ENCODE data around the gene MYPOP. TPM values are rescaled to one million over a fixed set of nuclear protein-coding genes. Genes with fewer than 3 reads are reported as not detected.

MYPOP gene
- total and polyA plus RNA-seq, 11 donors: 7.9 to 16.0 (median 9.8) TPM

GRCh38 chr19:45866400-45867176, 35.8 kb downstream of the MYPOP start:
- ATAC-seq (no peak), DNase-seq (peak in 1 of 5 donors; percentile 36)
- H3K36me3 ChIP-seq: peaks cover 0 to 2% (median 0%) of the 10 kb centered on the region in 9 donors
- H3K4me1 ChIP-seq: peaks cover 0 to 24% (median 16%) of the 10 kb centered on the region in 12 donors
- no peak for TF ChIP-seq POLR2A (IDR thresholded peaks at IDR 0.05)
- no peak for TF ChIP-seq CTCF (IDR thresholded peaks at IDR 0.05)
- intact Hi-C loops (cut with DNase I): no loop called here
- no peak overlapping the region for H3K4me3 ChIP-seq
- no peaks in the 10 kb centered on the region for H3K9me3 ChIP-seq
- H3K27me3 ChIP-seq: peaks cover 8 to 27% (median 16%) of the 10 kb centered on the region in 9 donors
- no peak overlapping the region for H3K27ac ChIP-seq
- WGBS, 4 donors: 43 to 61% (median 54%) methylated on average over 9 to 11 of the region's 11 CpGs

- 62 to 69% (median 66%) methylated on average over 9 of the region's 9 CpGs for WGBS, 4 donors
Measured at GRCh38 chr19:45865269-45865948, 37.0 kb downstream of the MYPOP start.

GRCh38 chr19:45864629-45865082, 37.8 kb downstream of the MYPOP start:
- intact Hi-C loops (cut with DNase I): loop anchor here in 2 of 10 donors (1.0 to 5.0 kb wide), 2 partner anchors 19 to 153 kb away; no protein-coding TSS in a partner anchor
- ATAC-seq: no peak

More at GRCh38 chr19:45865269-45865948, 37.0 kb downstream of the MYPOP start:
- DNase-seq (peak in 1 of 5 donors; percentile 7), ATAC-seq (no peak)
- TF ChIP-seq CTCF (IDR thresholded peaks at IDR 0.05) (no peak), POLR2A (IDR thresholded peaks at IDR 0.05) (no peak)
- H3K9me3 ChIP-seq: no peaks in the 10 kb centered on the region
- peaks cover 8 to 27% (median 16%) of the 10 kb centered on the region in 9 donors for H3K27me3 ChIP-seq
- H3K36me3 ChIP-seq: peaks cover 0 to 11% (median 3%) of the 10 kb centered on the region in 9 donors
- H3K27ac ChIP-seq: no peak overlapping the region
- no peak overlapping the region for H3K4me3 ChIP-seq
- peaks cover 0 to 28% (median 21%) of the 10 kb centered on the region in 12 donors for H3K4me1 ChIP-seq
- intact Hi-C loops (cut with DNase I): no loop called here

More at GRCh38 chr19:45864629-45865082, 37.8 kb downstream of the MYPOP start:
- peak in 1 of 5 donors; percentile 19 for DNase-seq
- WGBS, 4 donors: 13 to 32% (median 22%) methylated on average over 12 of the region's 12 CpGs
- Histone ChIP-seq H3K4me3 (peak overlapping the region in 4 of 12 donors; percentile 7 to 98 (median 94)), H3K27me3 (peaks cover 8 to 27% (median 16%) of the 10 kb centered on the region in 9 donors), H3K36me3 (peaks cover 0 to 15% (median 8%) of the 10 kb centered on the region in 9 donors), H3K27ac (no peak overlapping the region), H3K4me1 (peaks cover 0 to 28% (median 21%) of the 10 kb centered on the region in 12 donors), H3K9me3 (no peaks in the 10 kb centered on the region)
- TF ChIP-seq CTCF (IDR thresholded peaks at IDR 0.05) (no peak), POLR2A (IDR thresholded peaks at IDR 0.05) (no peak)

All from heart left ventricle (tissue), 16 donors.